Panc1 (cell line): ENCODE measurements around the gene DLGAP1.

Experiments used
- POLR2AphosphoS5 ChIP-seq: IDR thresholded peaks from 2 replicates; pipeline ENCODE4 v1.6.1; 2012; ENCODE audit warnings: mild to moderate bottlenecking, low read depth, low read length, moderate library complexity
- TF ChIP-seq, protein P1 (sequence below): fragments of 450-650 bp; IDR thresholded peaks from 2 replicates; pipeline ENCODE4 v1.5.1; 2017; ENCODE audit warnings: mild to moderate bottlenecking
- TF ChIP-seq, protein P2 (sequence below), 2 experiments: IDR thresholded peaks; 2 replicates each; pipeline ENCODE4 v1.6.1; 2011 to 2012; ENCODE audit warnings: low read depth in 2 of 2, control low read depth in 1 of 2, low read length in 1 of 2, mild to moderate bottlenecking in 1 of 2, moderate library complexity in 1 of 2; ENCODE audit not compliant: insufficient read depth in 1 of 2

DNA sequence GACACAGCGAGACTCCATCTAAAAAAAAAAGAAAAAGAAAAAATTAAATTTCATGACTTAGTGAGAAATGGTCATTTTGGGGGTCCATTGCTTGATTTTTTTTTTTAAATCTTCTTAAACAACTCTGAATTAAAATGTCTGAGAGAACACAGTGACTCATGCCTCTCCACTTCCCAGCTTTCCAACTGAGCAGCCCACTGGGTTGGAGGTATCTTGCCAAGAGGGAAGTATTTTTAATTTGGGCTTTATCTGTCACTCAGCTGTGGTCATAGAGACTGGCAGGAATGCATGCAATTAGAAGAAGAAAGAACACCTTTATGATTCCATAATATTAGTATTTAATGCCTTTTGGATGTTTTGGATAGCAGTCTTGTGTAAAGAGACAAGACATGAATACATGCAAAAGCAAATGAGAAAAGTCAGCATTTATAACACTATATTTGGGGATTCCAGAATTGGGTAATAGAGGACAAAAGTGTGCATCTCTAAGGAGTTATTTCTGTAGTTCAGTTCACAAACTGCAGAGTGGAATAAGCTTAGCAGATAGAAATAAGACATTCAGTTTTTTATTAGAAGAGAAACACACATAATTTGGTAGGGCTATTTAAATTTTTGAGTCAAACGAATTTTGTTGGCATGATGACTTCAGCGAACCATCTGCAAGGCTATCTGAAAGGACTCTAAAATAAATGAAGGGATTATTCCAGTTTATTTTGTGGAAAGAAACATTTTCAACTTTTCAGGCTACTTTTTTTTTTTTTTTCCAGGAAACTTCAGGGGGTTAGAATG lies 750.4 kb downstream of the DLGAP1 start:
- TF ChIP-seq, protein P1, sequence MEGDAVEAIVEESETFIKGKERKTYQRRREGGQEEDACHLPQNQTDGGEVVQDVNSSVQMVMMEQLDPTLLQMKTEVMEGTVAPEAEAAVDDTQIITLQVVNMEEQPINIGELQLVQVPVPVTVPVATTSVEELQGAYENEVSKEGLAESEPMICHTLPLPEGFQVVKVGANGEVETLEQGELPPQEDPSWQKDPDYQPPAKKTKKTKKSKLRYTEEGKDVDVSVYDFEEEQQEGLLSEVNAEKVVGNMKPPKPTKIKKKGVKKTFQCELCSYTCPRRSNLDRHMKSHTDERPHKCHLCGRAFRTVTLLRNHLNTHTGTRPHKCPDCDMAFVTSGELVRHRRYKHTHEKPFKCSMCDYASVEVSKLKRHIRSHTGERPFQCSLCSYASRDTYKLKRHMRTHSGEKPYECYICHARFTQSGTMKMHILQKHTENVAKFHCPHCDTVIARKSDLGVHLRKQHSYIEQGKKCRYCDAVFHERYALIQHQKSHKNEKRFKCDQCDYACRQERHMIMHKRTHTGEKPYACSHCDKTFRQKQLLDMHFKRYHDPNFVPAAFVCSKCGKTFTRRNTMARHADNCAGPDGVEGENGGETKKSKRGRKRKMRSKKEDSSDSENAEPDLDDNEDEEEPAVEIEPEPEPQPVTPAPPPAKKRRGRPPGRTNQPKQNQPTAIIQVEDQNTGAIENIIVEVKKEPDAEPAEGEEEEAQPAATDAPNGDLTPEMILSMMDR = no peak
- no peak for TF ChIP-seq POLR2AphosphoS5
- TF ChIP-seq, protein P2, sequence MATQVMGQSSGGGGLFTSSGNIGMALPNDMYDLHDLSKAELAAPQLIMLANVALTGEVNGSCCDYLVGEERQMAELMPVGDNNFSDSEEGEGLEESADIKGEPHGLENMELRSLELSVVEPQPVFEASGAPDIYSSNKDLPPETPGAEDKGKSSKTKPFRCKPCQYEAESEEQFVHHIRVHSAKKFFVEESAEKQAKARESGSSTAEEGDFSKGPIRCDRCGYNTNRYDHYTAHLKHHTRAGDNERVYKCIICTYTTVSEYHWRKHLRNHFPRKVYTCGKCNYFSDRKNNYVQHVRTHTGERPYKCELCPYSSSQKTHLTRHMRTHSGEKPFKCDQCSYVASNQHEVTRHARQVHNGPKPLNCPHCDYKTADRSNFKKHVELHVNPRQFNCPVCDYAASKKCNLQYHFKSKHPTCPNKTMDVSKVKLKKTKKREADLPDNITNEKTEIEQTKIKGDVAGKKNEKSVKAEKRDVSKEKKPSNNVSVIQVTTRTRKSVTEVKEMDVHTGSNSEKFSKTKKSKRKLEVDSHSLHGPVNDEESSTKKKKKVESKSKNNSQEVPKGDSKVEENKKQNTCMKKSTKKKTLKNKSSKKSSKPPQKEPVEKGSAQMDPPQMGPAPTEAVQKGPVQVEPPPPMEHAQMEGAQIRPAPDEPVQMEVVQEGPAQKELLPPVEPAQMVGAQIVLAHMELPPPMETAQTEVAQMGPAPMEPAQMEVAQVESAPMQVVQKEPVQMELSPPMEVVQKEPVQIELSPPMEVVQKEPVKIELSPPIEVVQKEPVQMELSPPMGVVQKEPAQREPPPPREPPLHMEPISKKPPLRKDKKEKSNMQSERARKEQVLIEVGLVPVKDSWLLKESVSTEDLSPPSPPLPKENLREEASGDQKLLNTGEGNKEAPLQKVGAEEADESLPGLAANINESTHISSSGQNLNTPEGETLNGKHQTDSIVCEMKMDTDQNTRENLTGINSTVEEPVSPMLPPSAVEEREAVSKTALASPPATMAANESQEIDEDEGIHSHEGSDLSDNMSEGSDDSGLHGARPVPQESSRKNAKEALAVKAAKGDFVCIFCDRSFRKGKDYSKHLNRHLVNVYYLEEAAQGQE (IDR thresholded peaks at IDR 0.05; ENCODE audit: insufficient read depth in 1 of 2, low read depth in 2 of 2, low read length in 1 of 2) = no peak
